HS-27A (cell line): ENCODE results near the gene CARD6.
"Not testable (repeated sequence)": the region's sequence is repeated elsewhere in the genome, so short reads cannot be mapped to it uniquely, and the experiment has no call there.

Experiments
- DNase-seq: peaks from one replicate; pipeline ENCODE4 v3.0.0-alpha.2; 2012; ENCODE audit warnings: low read depth, missing footprints

The CARD6 gene

DNA sequence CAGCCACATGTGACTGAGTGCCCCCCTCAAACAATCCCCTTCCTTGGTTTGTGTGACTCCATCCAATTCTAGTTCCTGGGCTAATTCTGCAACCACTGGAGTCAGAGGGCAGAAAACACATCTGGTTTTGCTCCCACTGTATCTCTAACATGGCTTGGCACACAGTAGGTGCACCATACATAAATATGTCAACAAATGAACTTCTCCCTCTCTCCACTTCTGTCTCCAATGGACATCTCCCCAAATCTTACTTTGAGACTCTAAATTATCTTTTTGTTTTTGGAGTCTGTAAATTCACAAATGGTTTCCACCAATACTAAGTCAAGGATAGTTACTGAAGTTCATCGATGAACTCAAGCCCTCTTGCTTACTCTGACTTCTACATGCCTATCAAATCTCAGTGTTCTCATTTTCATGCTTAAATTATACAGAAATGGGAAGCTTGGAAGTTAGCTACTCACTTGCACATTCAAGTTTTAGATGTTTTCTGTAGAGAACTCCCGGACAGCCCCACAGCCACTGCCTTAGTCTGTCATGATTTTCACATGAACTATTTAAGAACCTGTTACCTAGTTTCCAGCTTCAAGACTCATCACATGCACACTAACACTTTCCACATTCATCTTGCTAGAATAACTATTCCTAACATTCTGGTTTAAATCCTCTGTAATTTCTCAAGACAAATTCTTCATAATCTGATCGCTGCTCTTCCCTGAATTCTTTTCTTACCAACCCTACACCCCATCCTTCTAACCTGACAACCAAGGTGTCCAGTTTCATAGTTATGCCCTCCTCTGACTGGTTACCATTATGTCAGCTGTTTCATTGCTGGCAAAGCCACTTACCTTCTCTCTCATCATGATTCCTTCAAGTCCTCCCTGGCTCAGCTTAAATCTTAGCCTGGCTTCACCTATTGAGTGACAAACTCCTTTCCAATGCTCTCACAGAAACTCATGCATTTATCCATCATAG, 12.2 kb upstream of the CARD6 start:
- no peak for DNase-seq

DNA sequence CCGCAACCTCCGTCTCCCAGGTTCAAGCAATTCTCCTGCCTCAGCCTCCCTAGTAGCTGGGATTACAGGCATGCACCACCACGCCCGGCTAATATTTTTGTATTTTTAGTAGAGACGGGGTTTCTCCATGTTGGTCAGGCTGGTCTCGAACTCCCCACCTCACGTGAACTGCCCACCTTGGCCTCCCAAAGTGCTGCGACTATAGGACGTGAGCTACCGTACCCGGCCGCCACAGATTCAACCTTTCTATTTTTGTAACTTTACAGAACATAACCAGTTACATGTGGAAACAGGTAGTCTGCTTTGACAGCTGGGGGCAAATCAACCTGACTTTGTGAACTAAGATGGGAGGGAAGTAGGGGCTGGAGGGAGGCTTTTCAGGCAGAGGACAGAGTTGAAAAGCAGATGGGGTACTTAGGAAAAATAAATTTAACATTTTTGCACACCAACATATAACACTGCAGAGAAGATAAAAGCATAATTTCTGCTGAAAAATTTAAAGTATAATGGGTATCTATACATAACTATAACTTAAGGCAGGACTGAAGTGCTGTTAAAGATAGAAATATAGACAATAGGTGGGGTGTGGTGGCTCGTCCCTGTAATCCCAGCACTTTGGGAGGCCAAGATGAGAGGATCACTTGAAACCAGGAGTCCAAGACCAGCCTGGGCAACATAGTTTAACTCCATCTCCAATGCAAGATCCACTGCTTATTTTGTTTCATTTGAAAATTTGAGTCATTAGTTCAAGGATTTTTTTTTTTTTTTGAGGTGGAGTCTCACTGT, 11.2 kb upstream of the CARD6 start:
- no peak for DNase-seq

DNA sequence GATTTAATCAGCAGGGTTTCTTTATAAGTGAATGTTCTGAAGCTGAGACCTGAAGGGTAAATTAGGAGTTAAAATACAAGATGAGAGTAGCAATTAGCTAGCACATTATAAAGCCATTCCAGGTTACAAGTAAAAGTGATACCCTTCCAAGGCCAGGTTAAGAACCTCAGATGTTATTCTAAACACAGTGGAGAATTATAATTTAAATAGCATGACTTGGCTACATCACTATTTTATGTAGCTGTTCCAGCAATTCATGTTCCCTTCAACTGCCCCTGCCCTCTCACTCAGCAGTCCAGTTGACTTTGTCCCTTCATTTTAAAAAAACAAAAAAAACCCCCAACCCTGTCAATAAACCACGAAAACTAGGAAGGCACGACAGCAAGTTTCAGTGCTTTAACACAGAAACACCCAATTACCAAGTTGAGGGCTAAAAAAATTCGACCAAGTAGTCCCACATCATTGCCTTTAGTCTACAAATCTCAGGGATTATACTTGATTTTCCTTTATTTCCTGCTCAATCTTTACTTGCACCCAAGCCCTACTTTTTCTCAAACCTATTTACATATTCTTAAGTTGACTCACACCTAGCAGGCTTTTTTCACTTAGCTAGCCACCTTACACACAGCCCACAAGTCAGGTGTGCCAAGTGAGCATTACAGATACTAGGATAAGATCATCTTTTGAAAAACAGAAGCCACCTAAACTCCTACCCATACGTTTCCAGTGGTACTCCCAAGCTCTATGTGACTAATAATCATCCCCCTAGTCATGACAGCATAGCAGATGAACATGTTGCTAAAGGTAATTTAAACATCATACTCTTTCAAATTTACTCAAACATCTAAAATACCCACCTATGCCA, 9.6 kb upstream of the CARD6 start:
- DNase-seq = no peak

DNA sequence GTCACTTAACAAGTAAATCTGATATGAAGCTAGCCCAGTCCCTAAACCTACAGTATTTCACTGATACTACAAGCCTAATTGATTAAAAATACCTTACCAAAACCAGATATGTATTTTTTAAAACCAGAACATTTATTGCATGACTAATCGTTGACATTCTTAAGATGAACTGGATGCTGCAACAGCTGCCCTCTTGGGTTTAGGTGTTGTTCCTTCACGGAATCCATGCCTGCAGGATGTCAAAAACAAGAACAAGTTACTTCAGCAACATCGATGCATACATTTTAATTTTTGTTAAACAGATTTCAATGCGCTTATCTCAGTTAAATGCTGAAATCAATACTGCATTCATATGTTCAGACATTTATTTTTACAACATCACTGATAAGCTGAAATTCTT, 8.8 kb upstream of the CARD6 start:
- no peak for DNase-seq

DNA sequence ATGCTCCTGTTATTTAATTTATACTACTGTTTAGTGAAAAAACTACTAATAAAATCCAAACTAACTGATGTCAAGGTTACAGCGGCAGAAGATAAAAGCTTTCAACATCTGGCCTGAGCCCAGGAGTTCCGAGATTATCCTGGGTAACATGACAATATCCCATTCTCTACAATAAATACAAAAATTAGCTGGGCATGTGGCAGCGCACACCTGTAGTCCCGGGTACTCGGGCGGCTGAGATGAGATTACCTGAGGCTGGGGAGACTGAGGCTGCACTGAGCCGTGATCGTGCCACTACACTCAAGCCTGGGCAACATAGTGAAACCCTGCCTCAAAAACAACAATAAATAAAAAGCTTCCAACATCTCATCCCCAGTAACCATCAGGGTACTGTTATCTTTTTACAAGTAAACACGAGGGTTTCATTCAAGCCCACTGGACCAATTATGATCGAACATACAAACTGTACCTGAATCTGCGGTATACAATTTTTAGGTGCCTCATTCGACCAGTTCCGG, 7.4 kb upstream of the CARD6 start:
- no peak for DNase-seq

DNA sequence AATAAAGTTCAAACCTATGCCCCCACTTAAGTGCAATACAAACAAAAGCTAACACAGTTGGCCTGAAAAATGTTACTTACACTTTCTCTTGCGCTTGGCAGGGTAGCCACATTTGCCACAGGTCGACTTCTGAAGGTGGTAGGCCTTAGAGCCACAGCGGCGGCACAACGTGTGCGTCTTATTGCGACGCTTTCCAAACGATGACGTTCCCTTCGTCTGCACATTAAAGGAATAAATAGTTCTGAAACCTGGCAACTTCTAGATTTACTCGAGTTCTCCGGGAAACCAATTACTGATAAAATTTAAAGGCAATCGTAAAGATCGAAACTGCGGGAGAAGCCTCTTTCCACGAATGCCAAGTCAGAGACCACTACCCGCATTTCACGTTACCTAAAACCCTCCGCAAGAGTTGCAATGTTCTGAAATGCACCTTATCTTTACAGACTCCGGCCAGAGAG, 6.7 kb upstream of the CARD6 start:
- no peak for DNase-seq

DNA sequence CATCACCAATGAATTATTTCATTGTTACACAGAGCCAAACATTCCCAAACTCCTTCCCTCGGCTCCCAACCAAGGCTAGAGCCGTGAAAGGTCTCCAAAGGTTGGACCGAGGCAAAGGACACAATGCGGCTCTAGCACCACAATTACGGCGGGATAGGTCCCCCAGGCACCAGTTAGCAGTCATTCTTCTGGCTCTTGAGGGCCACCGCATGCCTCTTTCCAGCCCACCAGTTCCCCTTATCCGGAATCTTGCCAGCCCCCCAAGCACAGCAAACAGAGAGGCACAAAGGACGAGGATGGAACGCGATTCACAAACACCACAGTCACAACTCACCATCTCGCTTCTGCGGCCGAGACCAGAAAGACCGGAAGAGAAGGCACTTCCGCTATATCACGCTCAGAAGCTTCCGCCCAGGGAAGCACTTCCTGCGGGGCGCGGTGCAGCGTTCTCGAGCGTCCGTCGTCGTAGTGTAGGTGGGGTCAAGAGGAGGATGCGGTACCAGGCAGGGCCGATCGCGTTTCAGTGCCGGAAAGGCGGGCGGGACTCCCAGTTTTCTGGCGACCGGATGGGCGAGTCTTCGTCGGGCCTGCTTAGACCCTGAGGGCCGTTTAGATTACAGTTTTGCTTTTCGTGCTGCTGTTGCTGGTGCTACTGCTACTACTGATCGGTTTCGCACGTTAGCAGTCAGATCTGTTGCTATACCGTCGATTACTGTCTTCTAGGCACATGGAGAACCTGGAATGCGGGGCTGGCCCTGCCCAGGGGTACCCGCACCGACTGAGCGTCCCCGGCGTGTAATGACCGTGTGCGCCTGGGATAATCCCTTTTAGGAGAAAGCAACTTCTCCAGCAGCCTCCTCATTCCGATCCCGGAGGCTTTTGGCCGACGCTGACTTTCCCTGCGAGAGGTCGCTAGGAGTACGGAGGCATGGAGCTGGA, 6.0 kb upstream of the CARD6 start, which contains the start of gene RPL37:
Gene RPL37 (minus strand): TSS at position 374 of the 939 bp plus-strand sequence. CDS start 37 bp downstream, at position 337.
- peak; percentile 95 for DNase-seq

DNA sequence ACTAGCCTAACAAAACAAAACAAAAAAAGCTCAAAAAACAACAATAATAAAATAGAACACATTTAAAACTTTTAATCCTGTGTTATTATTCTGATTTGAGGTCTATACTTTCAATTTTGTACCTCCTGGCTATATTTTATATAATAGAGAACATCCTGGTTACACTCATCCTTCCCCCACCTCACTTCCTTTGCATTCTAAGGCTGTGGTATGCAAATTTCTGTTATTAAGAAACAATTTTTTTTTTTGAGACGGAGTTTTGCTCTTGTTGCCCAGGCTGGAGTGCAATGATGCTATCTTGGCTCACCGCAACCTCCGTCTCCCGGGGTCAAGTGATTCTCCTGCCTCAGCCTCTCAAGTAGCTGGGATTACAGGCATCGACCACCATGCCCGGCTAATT, 3.1 kb upstream of the CARD6 start:
- DNase-seq = no peak

DNA sequence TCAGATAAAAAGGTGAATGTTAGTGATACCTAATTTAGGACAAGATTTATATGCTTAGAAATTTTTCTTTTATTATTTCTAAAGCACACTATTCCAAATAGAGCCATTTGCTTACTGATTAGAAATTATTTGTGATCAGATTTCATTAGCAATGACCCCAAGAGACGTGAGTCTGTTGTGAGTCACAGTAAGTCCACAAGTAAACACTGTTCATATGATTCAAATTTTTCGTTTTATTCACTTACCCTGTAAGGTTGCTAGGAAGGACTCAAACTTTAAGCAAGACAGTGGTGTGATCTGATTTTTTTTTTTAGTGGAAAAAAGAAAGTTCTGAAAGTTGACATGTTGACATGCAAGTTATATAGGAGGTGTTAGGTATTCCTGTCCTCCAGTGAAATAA, 1.2 kb downstream of the CARD6 start:
- DNase-seq = no peak

DNA sequence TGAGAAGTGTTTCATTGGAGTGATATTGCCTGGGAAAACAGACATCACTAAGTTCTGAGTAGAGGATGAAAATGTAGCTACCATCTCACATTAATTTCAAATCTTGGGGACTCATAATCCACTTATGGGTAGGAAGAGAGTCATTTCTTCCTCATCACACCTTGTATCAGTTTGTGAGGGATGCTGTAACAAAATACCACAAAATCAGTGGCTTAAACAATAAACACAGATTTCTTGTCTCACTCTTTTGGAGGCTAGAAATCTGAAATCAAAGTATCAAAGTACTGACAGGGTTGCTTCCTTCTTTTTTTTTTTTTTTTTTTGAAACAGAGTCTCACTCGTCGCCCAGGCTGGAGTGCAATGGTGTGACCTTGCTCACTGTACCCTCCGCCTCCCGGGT, 3.4 kb downstream of the CARD6 start:
- DNase-seq = no peak

DNA sequence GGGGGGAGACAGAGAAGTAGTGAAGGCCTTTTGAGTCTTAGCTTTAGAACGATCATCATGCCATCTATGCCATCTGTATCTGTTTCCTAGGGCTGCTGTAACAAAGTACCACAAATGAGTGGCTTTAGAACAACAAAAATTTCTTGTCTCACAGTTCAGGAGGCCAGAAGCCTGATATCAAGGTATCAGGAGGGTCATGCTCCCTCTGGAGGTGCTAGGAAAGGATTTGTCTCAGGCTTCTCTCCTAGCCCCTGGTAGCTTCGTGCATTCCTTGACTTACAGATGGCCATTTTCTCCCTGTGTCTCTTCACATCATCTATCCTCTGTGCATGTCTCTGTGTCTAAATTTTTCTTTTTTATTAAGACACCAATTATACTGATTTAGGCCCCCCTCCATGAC, 5.2 kb downstream of the CARD6 start:
- no peak for DNase-seq

DNA sequence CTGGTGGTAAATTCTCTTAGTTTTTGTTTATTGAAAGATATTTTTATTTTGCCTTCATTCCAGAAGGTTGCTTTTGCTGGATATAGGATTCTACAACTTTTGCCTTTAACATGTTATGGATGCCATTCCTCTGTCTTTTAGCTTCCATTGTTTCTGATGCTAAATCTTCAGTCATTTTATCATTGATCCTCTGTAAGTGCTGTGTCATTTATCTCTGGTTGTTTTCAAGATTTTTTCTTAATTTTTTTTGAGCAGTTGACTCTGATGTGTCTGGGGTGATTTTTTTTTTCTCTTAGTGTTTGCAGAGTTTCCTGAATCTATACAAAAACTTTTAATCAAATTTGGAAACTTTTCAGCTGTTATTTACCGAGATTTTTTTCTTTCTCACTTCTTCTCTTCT, 6.4 kb downstream of the CARD6 start:
- DNase-seq = no peak

DNA sequence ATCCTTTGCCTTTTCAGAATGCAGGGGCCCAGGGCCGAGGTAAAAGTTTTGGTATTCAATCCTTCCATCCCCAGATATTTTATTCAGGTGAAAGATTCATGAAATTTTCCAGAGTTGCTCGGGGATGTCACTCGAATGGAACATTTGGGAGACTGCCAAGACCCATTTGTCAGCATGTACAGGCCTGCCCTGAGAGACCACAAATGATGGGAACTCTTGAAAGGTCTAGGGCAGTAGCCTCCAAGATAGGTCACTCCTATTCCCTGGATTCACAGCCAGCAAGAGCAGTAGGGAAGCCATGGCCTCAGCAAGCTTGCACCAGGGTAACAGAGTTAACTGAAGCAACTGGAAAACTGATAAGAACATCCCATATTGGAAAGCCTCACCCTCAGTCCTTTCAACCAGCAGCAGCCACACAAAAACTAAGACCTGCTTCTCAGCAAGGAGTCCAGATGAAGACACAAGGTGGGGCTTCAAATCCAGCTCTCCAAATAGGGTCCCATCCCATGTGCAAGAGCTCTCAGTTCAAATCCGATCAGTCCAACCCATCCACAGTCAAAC, 12.5 kb downstream of the CARD6 start:
- DNase-seq = no peak

DNA sequence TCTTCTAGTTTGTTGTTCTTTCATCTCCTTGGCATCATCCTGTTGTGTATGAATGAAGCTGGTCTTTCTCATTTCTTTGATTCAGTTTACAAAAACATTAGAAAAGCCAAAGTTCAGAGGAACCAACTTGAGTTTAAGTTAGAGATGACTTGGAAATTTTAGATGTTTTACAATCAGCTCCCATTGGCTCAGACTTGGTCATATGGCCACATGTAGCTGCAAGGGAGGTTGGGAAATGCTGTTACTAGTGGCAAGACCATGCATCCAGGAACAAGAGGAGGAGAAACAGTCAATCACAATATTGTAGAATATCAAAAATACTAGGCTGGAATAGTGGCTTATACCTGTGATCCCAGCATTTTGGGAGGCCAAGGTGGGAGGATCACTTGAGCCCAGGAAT, 19.5 kb downstream of the CARD6 start:
- DNase-seq = no peak

DNA sequence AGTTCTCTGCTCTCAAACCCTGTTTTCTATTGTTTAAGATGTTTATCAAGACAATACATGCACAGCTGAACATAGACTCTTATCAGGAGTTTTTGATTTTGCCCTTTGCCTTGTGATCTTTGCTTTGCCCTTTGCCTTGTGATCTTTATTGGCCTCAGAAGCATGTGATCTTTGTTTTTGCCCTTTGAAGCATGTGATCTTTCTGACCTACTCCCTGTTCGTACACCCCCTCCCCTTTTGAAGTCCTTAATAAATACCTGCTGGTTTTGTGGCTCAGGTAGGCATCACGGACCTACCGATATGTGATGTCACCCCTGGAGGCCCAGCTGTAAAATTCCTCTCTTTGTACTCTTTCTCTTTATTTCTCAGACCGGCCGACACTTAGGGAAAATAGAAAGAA, 23.8 kb downstream of the CARD6 start:
- not testable (repeated sequence) for DNase-seq

DNA sequence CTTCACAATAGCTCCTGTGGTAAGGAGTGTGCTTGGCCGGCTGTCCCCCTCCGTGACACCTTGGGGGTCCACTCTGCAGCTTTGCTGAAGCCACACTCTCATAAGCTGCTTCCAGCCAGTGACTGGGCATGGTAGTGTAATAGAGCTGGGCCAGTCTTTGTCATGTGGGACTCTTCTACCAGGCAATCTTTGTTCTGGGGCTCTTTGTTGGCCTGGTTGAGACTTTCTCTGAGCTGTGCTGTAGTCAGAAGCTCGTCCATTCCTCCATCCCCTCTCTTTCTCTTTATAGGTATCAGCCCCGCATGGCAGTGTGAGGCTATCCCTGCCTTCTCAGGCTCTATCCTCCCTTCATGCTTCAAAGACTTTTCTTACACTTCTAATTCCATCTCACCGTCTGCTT, 25.7 kb downstream of the CARD6 start:
- DNase-seq = no peak

DNA sequence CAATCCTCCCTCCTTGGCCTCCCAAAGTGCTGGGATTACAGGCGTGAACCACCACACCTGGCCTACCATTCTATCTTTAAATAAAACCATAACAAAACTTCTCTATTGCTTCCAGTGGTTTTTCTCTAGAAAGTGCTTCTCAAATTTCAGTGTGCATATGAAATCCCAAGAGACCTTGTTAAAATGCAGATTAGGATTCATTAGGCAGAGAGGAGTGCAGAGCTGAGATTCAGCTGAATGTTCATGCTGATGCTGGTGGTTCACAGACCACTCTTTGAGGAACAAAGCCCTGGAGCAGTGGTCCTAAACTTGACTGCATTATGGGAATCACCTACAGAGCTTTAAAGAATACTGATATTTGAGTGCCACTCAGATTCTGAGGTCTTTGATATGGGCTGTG, 28.2 kb downstream of the CARD6 start:
- DNase-seq = no peak

DNA sequence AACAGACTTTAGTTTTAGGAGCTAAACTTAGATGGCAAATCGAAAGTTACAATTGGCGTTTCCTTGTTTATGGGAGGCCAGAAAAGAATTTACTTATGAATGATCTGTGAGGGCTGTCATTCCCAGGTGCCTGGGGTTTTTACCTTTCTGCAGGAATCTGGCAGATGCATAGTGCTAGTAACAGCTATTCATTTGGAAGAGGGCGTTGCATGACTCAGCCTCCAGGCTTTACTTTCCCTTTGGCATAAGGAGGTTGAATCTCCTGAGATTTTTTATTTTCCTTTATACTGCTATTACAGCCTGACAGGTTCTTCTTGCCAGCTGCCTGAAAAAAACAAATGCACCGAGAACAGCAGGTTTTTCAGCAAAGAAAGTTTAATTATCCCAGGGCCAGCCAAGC, 30.0 kb downstream of the CARD6 start:
- no peak for DNase-seq

DNA sequence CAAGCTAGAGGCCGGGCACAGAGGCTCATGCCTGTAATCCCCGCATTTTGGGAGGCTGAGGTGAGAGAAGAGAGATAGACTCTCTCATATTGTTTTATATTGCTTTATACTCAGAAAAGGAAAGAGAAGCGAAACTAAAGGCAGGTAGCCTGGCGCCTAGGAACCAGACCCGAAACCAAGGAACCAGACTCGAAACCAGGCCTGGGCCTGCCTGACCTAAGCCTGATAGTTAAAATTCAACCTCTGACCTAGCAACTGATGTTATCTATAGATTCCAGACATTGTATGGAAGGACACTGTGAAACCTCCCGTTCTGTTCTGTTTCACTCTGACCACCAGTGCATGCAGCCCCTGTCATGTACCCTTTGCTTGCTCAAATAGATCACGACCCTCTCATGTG, 31.1 kb downstream of the CARD6 start:
- not testable (repeated sequence) for DNase-seq

DNA sequence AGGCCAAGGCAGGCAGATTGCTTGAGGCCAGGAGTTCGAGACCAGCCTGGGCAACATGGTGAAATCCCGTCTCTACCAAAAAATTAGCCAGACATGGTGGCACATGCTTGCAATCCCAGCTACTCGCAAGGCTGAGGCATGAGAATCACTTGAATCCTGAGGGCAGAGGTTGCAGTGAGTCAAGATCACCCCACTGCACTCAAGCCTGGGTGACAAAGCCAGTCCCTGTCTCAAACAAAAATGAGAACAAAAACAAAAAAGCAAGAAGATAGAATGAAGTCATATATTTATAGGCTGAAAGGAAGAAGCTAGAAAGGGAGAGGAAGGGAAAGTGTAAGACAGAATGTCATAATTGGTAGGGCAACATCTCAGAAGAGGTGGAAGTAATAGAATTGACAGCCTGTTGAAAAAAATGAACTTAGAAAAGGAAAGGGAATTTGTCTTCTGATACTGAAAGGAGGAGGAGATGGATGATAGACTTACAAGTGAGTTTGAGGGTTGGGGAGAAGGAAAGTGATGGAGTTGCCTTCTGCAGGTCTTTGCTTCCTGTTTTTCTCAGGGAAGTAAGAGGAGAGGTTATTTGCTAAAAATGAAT, 32.2 kb downstream of the CARD6 start:
- no peak for DNase-seq
